Measurements from ENCODE around the gene RNH1. TPM values are rescaled to one million over a fixed set of nuclear protein-coding genes. Genes with fewer than 3 reads are reported as not detected.
A peak's percentile ranks its signal among the peaks of the same experiment; 100 is the strongest.

The RNH1 gene
- total RNA-seq, 1 experiment from 2014 or later = 60.0 TPM

DNA sequence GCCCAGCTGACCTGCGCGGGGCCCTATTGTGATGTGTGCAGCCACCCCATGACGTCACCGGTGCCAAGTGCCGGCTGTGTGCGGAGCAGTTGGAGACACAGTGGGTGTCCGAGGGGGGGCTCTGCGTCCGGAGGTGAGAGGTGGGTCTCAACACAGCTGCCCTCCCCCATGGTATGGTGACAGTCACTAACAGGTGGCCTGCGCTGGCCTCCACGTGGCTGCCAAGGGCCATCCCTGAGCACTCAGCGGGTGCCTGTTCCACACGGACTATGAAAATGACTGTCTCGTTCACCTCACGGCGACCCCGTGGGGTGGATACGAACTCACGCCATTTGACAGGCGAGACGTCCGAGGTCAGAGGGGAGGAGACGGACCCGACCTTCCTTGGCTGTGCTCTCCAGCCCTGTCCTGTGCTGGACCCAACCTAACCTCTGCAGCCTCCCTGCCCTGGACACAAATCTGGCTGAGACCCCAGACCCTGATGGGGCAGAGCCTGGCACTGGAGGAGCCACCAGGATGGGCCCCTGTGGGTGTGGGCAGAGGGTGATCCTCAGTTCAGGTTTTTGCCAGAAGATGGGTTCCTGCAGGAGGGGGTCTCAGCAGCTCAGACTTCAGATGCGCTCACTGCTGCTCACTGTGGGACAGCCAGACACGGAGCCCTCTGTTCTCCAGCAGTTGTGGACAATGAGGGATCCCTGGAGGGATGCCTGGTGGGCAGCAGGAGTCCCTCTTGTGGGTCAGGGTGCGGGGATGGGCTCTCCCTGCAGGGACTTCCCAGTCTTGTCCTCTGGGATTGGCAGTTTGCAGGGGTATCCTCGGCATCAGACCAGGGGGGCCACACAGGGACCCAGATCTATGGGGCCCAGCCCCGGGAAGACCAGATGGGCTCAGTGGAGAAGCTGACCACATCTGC lies 22.0 kb upstream of the RNH1 start:
- WGBS (ENCODE audit: extremely low coverage, insufficient read length, low lambda C conversion rate) = no CpG with 5 or more reads among the region's 29 CpGs
- peaks cover 2% of the 10 kb centered on the region for H3K27me3 Mint-ChIP-seq (ENCODE audit: low read depth)

More for the DNA sequence above, 22.0 kb upstream of the RNH1 start:
- Histone ChIP-seq H3K79me2 (ENCODE audit: insufficient read depth, low read length) (no peaks in the 10 kb centered on the region), H3K9ac (ENCODE audit: extremely low read depth, insufficient read length, low read length) (no peak overlapping the region), H3K18ac (ENCODE audit: insufficient read length, low read depth, low read length) (no peak overlapping the region), H2BK15ac (ENCODE audit: low read depth, low read length) (no peak overlapping the region), H2BK5ac (ENCODE audit: insufficient read length, low read length) (no peak overlapping the region), H2BK120ac (ENCODE audit: low read depth, low read length, poor library complexity, severe bottlenecking) (no peak overlapping the region), H4K91ac (ENCODE audit: insufficient read length, low read depth, low read length) (no peak overlapping the region), H3T11ph (ENCODE audit: low read length) (no peak overlapping the region), H4K20me1 (ENCODE audit: control insufficient read depth, insufficient read depth, insufficient read length) (no peaks in the 10 kb centered on the region), H2AFZ (ENCODE audit: low read length) (no peak overlapping the region), H3K23ac (ENCODE audit: insufficient read length, low read depth, low read length) (no peak overlapping the region), H3K14ac (ENCODE audit: insufficient read depth, low read length) (no peak overlapping the region; the same call in 1 of the 2 replicates), H3K23me2 (ENCODE audit: insufficient read length, low read depth, low read length, poor library complexity, severe bottlenecking) (no peaks in the 10 kb centered on the region), H4K8ac (replicated peaks; ENCODE audit: insufficient read length, low read depth, low read length) (no peak overlapping the region), H3K27me3 (ENCODE audit: insufficient read depth, low read length) (no peaks in the 10 kb centered on the region), H2BK12ac (ENCODE audit: insufficient read length, low read depth, low read length) (no peak overlapping the region), H4K5ac (ENCODE audit: insufficient read length, low read depth, low read length) (no peak overlapping the region), H3K56ac (ENCODE audit: insufficient read length, low read depth, low read length) (no peak overlapping the region), H3K4ac (ENCODE audit: low read depth, low read length) (no peak overlapping the region), H3K79me1 (ENCODE audit: insufficient read depth, low read depth, low read length, poor library complexity, severe bottlenecking) (no peaks in the 10 kb centered on the region), H2AK5ac (ENCODE audit: insufficient read length, low read length) (no peak overlapping the region), H3K4me2 (ENCODE audit: insufficient read depth, insufficient read length, low read length) (no peak overlapping the region), H3K9me3 (ENCODE audit: control insufficient read depth, low read depth, low read length) (no peaks in the 10 kb centered on the region), H3K4me1 (ENCODE audit: insufficient read depth, low read length) (no peaks in the 10 kb centered on the region), H2BK20ac (ENCODE audit: low read depth, low read length, poor library complexity, severe bottlenecking) (no peak overlapping the region), H3K27ac (ENCODE audit: insufficient read length, low read depth, low read length) (no peak overlapping the region)
- no peaks in the 10 kb centered on the region for H3K4me1 Mint-ChIP-seq
- no peak overlapping the region for H3K4me3 Mint-ChIP-seq
- H3K9me3 Mint-ChIP-seq = peaks cover 2% of the 10 kb centered on the region in 2 experiments; a peak in 3 of 5 replicates
- peaks cover 5 to 18% (median 10%) of the 10 kb centered on the region in 3 experiments; a peak in 6 of 7 replicates for H3K36me3 Mint-ChIP-seq (ENCODE audit: insufficient read depth in 1 of 3, low read depth in 3 of 3)
- TF ChIP-seq, protein P1, sequence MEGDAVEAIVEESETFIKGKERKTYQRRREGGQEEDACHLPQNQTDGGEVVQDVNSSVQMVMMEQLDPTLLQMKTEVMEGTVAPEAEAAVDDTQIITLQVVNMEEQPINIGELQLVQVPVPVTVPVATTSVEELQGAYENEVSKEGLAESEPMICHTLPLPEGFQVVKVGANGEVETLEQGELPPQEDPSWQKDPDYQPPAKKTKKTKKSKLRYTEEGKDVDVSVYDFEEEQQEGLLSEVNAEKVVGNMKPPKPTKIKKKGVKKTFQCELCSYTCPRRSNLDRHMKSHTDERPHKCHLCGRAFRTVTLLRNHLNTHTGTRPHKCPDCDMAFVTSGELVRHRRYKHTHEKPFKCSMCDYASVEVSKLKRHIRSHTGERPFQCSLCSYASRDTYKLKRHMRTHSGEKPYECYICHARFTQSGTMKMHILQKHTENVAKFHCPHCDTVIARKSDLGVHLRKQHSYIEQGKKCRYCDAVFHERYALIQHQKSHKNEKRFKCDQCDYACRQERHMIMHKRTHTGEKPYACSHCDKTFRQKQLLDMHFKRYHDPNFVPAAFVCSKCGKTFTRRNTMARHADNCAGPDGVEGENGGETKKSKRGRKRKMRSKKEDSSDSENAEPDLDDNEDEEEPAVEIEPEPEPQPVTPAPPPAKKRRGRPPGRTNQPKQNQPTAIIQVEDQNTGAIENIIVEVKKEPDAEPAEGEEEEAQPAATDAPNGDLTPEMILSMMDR (conservative IDR thresholded peaks at IDR 0.05) = no peak
- DNase-seq = no peak
- H3K27ac Mint-ChIP-seq = peak overlapping the region in 2 of 3 experiments; percentile 48 to 72; a peak in 2 of 7 replicates
